Measurements from ENCODE around the gene CYP4F22. TPM values are rescaled to one million over a fixed set of nuclear protein-coding genes. Genes with fewer than 3 reads are reported as not detected.

CYP4F22 gene
- total RNA-seq, 4 donors from 2014 or later: 0.30 TPM; not detected in 3

DNA sequence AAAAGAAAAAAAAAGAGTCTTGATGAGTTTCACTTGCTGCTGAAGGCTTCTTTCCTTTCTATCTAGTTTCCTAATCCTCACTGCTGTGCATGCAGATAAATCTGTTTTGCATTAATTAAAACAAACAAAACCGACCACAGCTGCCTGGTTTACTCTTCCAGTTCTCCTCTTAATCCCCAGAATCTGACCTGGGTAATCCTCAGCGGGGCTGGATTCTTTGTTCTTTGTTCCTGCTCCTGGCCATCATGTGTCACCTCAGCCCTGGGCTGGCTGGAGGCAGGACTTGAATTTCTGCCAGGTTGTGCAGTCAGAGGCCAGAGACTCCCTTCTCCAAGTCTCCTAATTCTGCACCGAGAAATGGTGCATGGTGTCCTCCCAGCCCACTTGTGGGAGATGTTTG, 54.5 kb downstream of the CYP4F22 start:
- TF ChIP-seq CTCF (IDR thresholded peaks at IDR 0.05): no peak
- WGBS, 2 donors: 27 to 33% methylated on average over 3 of the region's 3 CpGs

GRCh38 chr19:15563325-15563794, 55.0 kb downstream of the CYP4F22 start:
- H3K4me1 ChIP-seq: peaks cover 0 to 7% (median 0%) of the 10 kb centered on the region in 4 donors
- TF ChIP-seq EP300 (IDR thresholded peaks at IDR 0.05) (no peak), CTCF (IDR thresholded peaks at IDR 0.05) (no peak), POLR2A (IDR thresholded peaks at IDR 0.05) (no peak)
- peaks cover 0 to 22% of the 10 kb centered on the region in 2 donors for H3K27me3 ChIP-seq
- H3K4me3 ChIP-seq: no peak overlapping the region
- no peak for DNase-seq (ENCODE audit: low spot score in 2 of 2)
- WGBS, 2 donors: 8 to 27% methylated on average over 3 of the region's 3 CpGs
- no peaks in the 10 kb centered on the region for H3K36me3 ChIP-seq
- no peak overlapping the region for H3K27ac ChIP-seq
- no peaks in the 10 kb centered on the region for H3K9me3 ChIP-seq

More for the DNA sequence above, 54.5 kb downstream of the CYP4F22 start:
- Histone ChIP-seq H3K9me3 (no peaks in the 10 kb centered on the region), H3K4me1 (peaks cover 0 to 7% (median 0%) of the 10 kb centered on the region in 4 donors), H3K36me3 (no peaks in the 10 kb centered on the region), H3K27ac (no peak overlapping the region), H3K27me3 (peaks cover 0 to 18% of the 10 kb centered on the region in 2 donors), H3K4me3 (no peak overlapping the region)
- no peak for DNase-seq (ENCODE audit: low spot score in 2 of 2)

GRCh38 chr19:15563931-15564330, 55.6 kb downstream of the CYP4F22 start:
- 73 to 76% methylated on average over 14 of the region's 14 CpGs for WGBS, 2 donors
- no peak overlapping the region for H3K27ac ChIP-seq

GRCh38 chr19:15564534-15565168, 56.3 kb downstream of the CYP4F22 start:
- 80 to 88% methylated on average over 7 of the region's 7 CpGs for WGBS, 2 donors
- Histone ChIP-seq H3K27me3 (peaks cover 0 to 32% of the 10 kb centered on the region in 2 donors), H3K4me3 (no peak overlapping the region), H3K36me3 (no peaks in the 10 kb centered on the region), H3K27ac (no peak overlapping the region), H3K4me1 (peaks cover 0 to 7% (median 0%) of the 10 kb centered on the region in 4 donors), H3K9me3 (no peaks in the 10 kb centered on the region)
- DNase-seq (ENCODE audit: low spot score in 2 of 2): no peak
- no peak for TF ChIP-seq POLR2A (IDR thresholded peaks at IDR 0.05)
- no peak for TF ChIP-seq EP300 (IDR thresholded peaks at IDR 0.05)
- TF ChIP-seq CTCF (IDR thresholded peaks at IDR 0.05): no peak

More at GRCh38 chr19:15563931-15564330, 55.6 kb downstream of the CYP4F22 start:
- peaks cover 0 to 25% of the 10 kb centered on the region in 2 donors for H3K27me3 ChIP-seq
- no peak for TF ChIP-seq CTCF (IDR thresholded peaks at IDR 0.05)
- TF ChIP-seq POLR2A (IDR thresholded peaks at IDR 0.05): no peak
- TF ChIP-seq EP300 (IDR thresholded peaks at IDR 0.05): no peak
- no peak overlapping the region for H3K4me3 ChIP-seq
- no peaks in the 10 kb centered on the region for H3K9me3 ChIP-seq
- H3K36me3 ChIP-seq: no peaks in the 10 kb centered on the region
- peaks cover 0 to 7% (median 0%) of the 10 kb centered on the region in 4 donors for H3K4me1 ChIP-seq
- DNase-seq (ENCODE audit: low spot score in 2 of 2): no peak

GRCh38 chr19:15570420-15570819, 62.1 kb downstream of the CYP4F22 start:
- no peak for DNase-seq (ENCODE audit: low spot score in 2 of 2)
- Histone ChIP-seq H3K27ac (no peak overlapping the region), H3K4me1 (no peaks in the 10 kb centered on the region), H3K36me3 (no peaks in the 10 kb centered on the region), H3K4me3 (no peak overlapping the region), H3K9me3 (no peaks in the 10 kb centered on the region), H3K27me3 (peaks cover 0 to 19% of the 10 kb centered on the region in 2 donors)
- 80 to 83% methylated on average over 3 of the region's 3 CpGs for WGBS, 2 donors
- TF ChIP-seq POLR2A (IDR thresholded peaks at IDR 0.05): no peak
- no peak for TF ChIP-seq CTCF (IDR thresholded peaks at IDR 0.05)
- TF ChIP-seq EP300 (IDR thresholded peaks at IDR 0.05): no peak

All from tibial nerve (tissue), 4 donors.